Measurements from ENCODE around the gene TTYH3. TPM values are rescaled to one million over a fixed set of nuclear protein-coding genes. Genes with fewer than 3 reads are reported as not detected.
A peak's percentile ranks its signal among the peaks of the same experiment; 100 is the strongest.
"Not testable (repeated sequence)": the region's sequence is repeated elsewhere in the genome, so short reads cannot be mapped to it uniquely, and the experiment has no call there.

The TTYH3 gene
- total RNA-seq, 1 experiment from 2014 or later = 178 TPM

DNA sequence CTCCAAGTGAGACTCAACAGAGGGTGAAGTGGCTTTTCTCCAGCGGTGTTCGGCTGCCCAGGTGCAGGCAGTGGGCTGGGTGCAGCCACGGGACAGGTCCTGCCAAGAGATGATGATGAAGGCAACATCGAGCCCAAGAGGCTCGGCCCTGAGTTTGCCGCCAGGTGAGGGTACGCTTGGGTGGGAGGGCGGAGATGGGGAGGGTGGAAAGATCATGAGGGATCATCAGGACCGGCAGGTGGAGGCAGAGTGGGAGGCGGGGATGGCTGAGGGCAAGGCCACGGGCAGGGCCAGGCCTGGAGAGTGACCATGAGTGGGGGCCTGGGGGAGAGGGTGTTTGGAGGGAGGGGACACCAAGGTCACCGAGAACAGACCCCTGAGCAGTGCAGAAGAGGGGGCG, 38.4 kb downstream of the TTYH3 start (continued):
- no peak for TF ChIP-seq PRRX2 (CRISPR knock-in tag; IDR thresholded peaks at IDR 0.05)
- TF ChIP-seq SP1 (CRISPR knock-in tag; conservative IDR thresholded peaks at IDR 0.05) = no peak
- no peak for TF ChIP-seq GABPB1 (CRISPR knock-in tag; IDR thresholded peaks at IDR 0.05)
- TF ChIP-seq JUN (CRISPR knock-in tag; IDR thresholded peaks at IDR 0.05) = no peak
- TF ChIP-seq TP53 (CRISPR knock-in tag; IDR thresholded peaks at IDR 0.05) = no peak
- no peak for TF ChIP-seq ZNF423 (CRISPR knock-in tag; IDR thresholded peaks at IDR 0.05)
- TF ChIP-seq FOXJ3 (CRISPR knock-in tag; IDR thresholded peaks at IDR 0.05; ENCODE audit: borderline replicate concordance) = no peak
- TF ChIP-seq TEAD1 (CRISPR knock-in tag; IDR thresholded peaks at IDR 0.05) = no peak
- TF ChIP-seq ESRRA (CRISPR knock-in tag; IDR thresholded peaks at IDR 0.05; ENCODE audit: borderline replicate concordance) = no peak
- TF ChIP-seq NFATC4 (CRISPR knock-in tag; IDR thresholded peaks at IDR 0.05) = no peak
- TF ChIP-seq TCF7 (CRISPR knock-in tag; IDR thresholded peaks at IDR 0.05; ENCODE audit: low read depth) = no peak

DNA sequence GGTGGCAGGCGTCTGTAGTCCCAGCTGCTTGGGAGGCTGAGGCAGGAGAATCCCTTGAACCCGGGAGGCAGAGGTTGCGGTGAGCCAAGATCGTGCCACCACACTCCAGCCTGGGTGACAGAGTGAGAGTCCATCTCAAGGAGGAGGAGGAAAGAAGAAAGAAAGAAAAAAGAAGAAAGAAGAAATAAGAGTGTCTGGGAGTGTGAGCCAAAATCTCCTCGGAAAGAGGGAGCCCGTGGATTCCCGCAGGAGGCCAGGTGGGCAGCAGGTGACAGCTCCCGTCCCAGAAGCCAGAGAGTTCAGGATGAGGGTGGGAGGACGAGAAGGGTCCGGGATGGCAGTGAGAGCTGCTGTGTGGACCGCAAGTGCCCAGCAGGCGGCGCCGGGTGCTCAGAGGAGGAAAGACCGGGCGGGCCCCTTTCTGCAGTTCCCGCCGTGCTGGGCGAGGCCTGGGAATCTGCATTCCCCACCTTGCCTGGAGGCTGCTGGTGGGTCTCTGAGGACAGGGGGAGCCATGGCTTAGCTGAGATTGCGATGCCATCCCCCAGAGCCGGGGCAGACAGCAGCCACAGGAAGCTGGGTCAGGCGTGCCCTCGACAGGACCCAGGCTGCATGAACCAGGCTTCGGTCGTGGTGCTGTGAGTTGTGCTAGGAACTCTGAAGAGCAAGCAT, 39.1 kb downstream of the TTYH3 start:
- Mint-ChIP-seq H3K36me3 (no peaks in the 10 kb centered on the region), H3K9me3 (peaks cover 3% of the 10 kb centered on the region; the same call in 1 of the 2 replicates), H3K27me3 (ENCODE audit: low read depth) (peaks cover 11% of the 10 kb centered on the region), H3K4me3 (no peak overlapping the region), H3K27ac (no peak overlapping the region), H3K4me1 (no peaks in the 10 kb centered on the region)
- TF ChIP-seq, protein P1, sequence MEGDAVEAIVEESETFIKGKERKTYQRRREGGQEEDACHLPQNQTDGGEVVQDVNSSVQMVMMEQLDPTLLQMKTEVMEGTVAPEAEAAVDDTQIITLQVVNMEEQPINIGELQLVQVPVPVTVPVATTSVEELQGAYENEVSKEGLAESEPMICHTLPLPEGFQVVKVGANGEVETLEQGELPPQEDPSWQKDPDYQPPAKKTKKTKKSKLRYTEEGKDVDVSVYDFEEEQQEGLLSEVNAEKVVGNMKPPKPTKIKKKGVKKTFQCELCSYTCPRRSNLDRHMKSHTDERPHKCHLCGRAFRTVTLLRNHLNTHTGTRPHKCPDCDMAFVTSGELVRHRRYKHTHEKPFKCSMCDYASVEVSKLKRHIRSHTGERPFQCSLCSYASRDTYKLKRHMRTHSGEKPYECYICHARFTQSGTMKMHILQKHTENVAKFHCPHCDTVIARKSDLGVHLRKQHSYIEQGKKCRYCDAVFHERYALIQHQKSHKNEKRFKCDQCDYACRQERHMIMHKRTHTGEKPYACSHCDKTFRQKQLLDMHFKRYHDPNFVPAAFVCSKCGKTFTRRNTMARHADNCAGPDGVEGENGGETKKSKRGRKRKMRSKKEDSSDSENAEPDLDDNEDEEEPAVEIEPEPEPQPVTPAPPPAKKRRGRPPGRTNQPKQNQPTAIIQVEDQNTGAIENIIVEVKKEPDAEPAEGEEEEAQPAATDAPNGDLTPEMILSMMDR (IDR thresholded peaks at IDR 0.05) = peak; percentile 77
- TF ChIP-seq TEAD1 (CRISPR knock-in tag; IDR thresholded peaks at IDR 0.05) (no peak), NR3C1 (CRISPR knock-in tag; conservative IDR thresholded peaks at IDR 0.05; ENCODE audit: low read depth) (0 out of 2 replicates have a peak, but pooled peaks have one; percentile 28), EMX1 (CRISPR knock-in tag; IDR thresholded peaks at IDR 0.05) (no peak), RORB (CRISPR knock-in tag; IDR thresholded peaks at IDR 0.05) (no peak), ZNF121 (CRISPR knock-in tag; IDR thresholded peaks at IDR 0.05) (peak; percentile 48; the same call in 1 of the 2 replicates), ZNF138 (CRISPR knock-in tag; conservative IDR thresholded peaks at IDR 0.05) (no peak), NFE2L1 (CRISPR knock-in tag; IDR thresholded peaks at IDR 0.05) (peak; percentile 55; the same call in 1 of the 2 replicates), CREB1 (CRISPR knock-in tag; IDR thresholded peaks at IDR 0.05) (no peak), TCF7 (CRISPR knock-in tag; IDR thresholded peaks at IDR 0.05; ENCODE audit: low read depth) (no peak), SP1 (CRISPR knock-in tag; conservative IDR thresholded peaks at IDR 0.05) (peak; percentile 55; the same call in 1 of the 2 replicates), OVOL2 (CRISPR knock-in tag; IDR thresholded peaks at IDR 0.05; ENCODE audit: borderline replicate concordance) (no peak), MXD4 (CRISPR knock-in tag; IDR thresholded peaks at IDR 0.05; ENCODE audit: borderline replicate concordance) (no peak)
- TF ChIP-seq, protein P2, sequence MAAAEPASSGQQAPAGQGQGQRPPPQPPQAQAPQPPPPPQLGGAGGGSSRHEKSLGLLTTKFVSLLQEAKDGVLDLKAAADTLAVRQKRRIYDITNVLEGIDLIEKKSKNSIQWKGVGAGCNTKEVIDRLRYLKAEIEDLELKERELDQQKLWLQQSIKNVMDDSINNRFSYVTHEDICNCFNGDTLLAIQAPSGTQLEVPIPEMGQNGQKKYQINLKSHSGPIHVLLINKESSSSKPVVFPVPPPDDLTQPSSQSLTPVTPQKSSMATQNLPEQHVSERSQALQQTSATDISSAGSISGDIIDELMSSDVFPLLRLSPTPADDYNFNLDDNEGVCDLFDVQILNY (CRISPR knock-in tag; IDR thresholded peaks at IDR 0.05) = peak; percentile 93
- TF ChIP-seq, protein P3, sequence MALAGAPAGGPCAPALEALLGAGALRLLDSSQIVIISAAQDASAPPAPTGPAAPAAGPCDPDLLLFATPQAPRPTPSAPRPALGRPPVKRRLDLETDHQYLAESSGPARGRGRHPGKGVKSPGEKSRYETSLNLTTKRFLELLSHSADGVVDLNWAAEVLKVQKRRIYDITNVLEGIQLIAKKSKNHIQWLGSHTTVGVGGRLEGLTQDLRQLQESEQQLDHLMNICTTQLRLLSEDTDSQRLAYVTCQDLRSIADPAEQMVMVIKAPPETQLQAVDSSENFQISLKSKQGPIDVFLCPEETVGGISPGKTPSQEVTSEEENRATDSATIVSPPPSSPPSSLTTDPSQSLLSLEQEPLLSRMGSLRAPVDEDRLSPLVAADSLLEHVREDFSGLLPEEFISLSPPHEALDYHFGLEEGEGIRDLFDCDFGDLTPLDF (CRISPR knock-in tag; IDR thresholded peaks at IDR 0.05) = no peak
- TF ChIP-seq, protein P4, sequence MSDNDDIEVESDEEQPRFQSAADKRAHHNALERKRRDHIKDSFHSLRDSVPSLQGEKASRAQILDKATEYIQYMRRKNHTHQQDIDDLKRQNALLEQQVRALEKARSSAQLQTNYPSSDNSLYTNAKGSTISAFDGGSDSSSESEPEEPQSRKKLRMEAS (CRISPR knock-in tag; IDR thresholded peaks at IDR 0.05) = peak; percentile 57; the same call in 1 of the 2 replicates
- TF ChIP-seq, protein P5, sequence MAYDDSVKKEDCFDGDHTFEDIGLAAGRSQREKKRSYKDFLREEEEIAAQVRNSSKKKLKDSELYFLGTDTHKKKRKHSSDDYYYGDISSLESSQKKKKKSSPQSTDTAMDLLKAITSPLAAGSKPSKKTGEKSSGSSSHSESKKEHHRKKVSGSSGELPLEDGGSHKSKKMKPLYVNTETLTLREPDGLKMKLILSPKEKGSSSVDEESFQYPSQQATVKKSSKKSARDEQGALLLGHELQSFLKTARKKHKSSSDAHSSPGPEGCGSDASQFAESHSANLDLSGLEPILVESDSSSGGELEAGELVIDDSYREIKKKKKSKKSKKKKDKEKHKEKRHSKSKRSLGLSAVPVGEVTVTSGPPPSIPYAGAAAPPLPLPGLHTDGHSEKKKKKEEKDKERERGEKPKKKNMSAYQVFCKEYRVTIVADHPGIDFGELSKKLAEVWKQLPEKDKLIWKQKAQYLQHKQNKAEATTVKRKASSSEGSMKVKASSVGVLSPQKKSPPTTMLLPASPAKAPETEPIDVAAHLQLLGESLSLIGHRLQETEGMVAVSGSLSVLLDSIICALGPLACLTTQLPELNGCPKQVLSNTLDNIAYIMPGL (CRISPR knock-in tag; IDR thresholded peaks at IDR 0.05) = peak; percentile 75; the same call in 1 of the 2 replicates
- TF ChIP-seq, protein P6, sequence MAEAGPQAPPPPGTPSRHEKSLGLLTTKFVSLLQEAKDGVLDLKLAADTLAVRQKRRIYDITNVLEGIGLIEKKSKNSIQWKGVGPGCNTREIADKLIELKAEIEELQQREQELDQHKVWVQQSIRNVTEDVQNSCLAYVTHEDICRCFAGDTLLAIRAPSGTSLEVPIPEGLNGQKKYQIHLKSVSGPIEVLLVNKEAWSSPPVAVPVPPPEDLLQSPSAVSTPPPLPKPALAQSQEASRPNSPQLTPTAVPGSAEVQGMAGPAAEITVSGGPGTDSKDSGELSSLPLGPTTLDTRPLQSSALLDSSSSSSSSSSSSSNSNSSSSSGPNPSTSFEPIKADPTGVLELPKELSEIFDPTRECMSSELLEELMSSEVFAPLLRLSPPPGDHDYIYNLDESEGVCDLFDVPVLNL (CRISPR knock-in tag; IDR thresholded peaks at IDR 0.05; ENCODE audit: borderline replicate concordance, low read depth) = peak; percentile 85; the same call in 1 of the 2 replicates
- DNase-seq (ENCODE audit: low spot score) (peak; percentile 85), ATAC-seq (peak; percentile 94)
- ChIA-PET CTCF (interaction anchor here (0.6 to 8.7 kb wide), 43 partner anchors 9 to 623 kb away, joined by 3 to 98 read pairs (median 4); partner anchors contain the start of genes AMZ1, BRAT1 and TTYH3), POLR2A (interaction anchor here (0.6 to 1.3 kb wide), 3 partner anchors 39 to 147 kb away, joined by 3 to 4 read pairs (median 4); no protein-coding TSS in a partner anchor)

DNA sequence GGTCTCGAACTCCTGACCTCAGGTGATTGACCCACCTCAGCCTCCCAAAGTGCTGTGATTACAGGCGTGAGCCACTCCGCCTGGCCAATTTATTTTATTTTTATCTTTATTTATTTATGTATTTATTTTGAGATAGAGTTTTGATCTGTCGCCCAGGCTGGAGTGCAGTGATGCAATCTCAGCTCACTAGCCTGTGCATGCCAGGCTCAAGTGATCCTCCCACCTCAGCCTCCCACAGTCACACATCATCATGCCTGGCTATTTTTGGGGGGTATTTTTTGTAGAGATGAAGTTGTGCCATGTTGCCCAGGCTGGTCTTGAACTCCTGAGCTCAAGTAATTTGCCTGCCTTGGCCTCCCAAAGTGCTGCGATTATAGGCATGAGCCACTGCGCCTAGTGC, 41.4 kb downstream of the TTYH3 start:
- H3K27me3 Mint-ChIP-seq (ENCODE audit: low read depth); H3K9me3 Mint-ChIP-seq; H3K4me1 Mint-ChIP-seq; DNase-seq (ENCODE audit: low spot score); H3K4me3 Mint-ChIP-seq; POLR2A ChIA-PET; ATAC-seq; H3K36me3 Mint-ChIP-seq; H3K27ac Mint-ChIP-seq: not testable (repeated sequence)
- CTCF ChIA-PET = interaction anchor here (1.0 to 8.7 kb wide), 4 partner anchors 9 to 204 kb away, joined by 3 to 98 read pairs (median 6); partner anchors contain the start of gene BRAT1
